Activated CD4-positive, alpha-beta memory T cell treated with anti-CD3 and anti-CD28 coated beads for 36 hours (primary cell): ENCODE measurements around the gene TMEM31. TPM values are rescaled to one million over a fixed set of nuclear protein-coding genes. Genes with fewer than 3 reads are reported as not detected.
"Not testable (repeated sequence)": the region's sequence is repeated elsewhere in the genome, so short reads cannot be mapped to it uniquely, and the experiment has no call there.

ENCODE experiments used
- CTCF ChIA-PET: fragments of 350-600 bp; sonication (Branson Sonifier 250); formaldehyde crosslinking; loops from one replicate; lab custom pipeline; 2021; ENCODE audit warnings: antibody characterized with exemption, inconsistent platforms; lab: Charles Lee
- POLR2A ChIA-PET: fragments of 350-600 bp; sonication (Branson Sonifier 250); formaldehyde crosslinking; loops from one replicate; lab custom pipeline; 2021; ENCODE audit warnings: antibody characterized with exemption; lab: Charles Lee
- DNase-seq: peaks from one replicate; pipeline ENCODE4 v3.0.0-alpha.2; 2020
- H3K27ac Mint-ChIP-seq: one replicate; pipeline ENCODE4 v1.8.0; 2021; ENCODE audit warnings: mixed read lengths
- H3K27me3 Mint-ChIP-seq: one replicate; pipeline ENCODE4 v1.8.0; 2021; ENCODE audit warnings: mixed read lengths
- H3K36me3 Mint-ChIP-seq: one replicate; pipeline ENCODE4 v1.8.0; 2021; ENCODE audit warnings: mixed read lengths
- H3K4me1 Mint-ChIP-seq: one replicate; pipeline ENCODE4 v1.8.0; 2021; ENCODE audit warnings: low read depth, mixed read lengths
- H3K4me3 Mint-ChIP-seq: one replicate; pipeline ENCODE4 v1.8.0; 2021; ENCODE audit warnings: mild to moderate bottlenecking, mixed read lengths
- H3K9me3 Mint-ChIP-seq: one replicate; pipeline ENCODE4 v1.8.0; 2021; ENCODE audit warnings: mixed read lengths
- intact Hi-C: fragments of 100-400 bp; cut with micrococcal nuclease; formaldehyde crosslinking; loops from one replicate; pipeline ENCODE4 v1.15.1; 2023
- total RNA-seq, 2 experiments: library from RNA; stranded (reverse); gene quantifications; one replicate each; pipeline ENCODE4 v1.2.3, GENCODE V29; 2021

Gene TMEM31
- total RNA-seq, 2 experiments from 2014 or later, result 0.44 to 0.52 TPM

GRCh38 chrX:103758555-103758954 lies 47.8 kb downstream of the TMEM31 start:
- POLR2A ChIA-PET, result no interaction called here
- no peaks in the 10 kb centered on the region for H3K36me3 Mint-ChIP-seq
- no peaks in the 10 kb centered on the region for H3K4me1 Mint-ChIP-seq

DNA sequence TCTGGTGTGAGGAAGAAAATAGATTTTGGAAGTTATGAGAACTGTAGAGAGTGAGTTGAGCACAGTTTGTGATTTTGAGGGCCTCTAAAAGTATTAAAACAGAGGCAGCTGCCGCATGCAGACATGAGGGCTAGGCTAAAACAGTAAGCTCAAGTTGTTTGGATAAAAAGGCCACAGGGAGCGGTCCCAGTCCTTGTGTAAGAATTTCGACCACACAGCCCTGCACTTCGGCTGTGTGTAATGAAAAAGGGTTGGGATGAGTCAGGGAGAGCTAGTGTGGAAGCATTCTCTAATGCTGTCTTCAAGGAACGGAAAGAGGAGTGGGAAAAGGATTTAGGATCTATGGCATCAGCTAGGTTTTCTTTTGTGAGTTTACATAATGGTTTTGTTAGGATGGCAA lies 52.8 kb downstream of the TMEM31 start:
- H3K9me3 Mint-ChIP-seq, DNase-seq, H3K36me3 Mint-ChIP-seq, H3K27ac Mint-ChIP-seq, POLR2A ChIA-PET, H3K27me3 Mint-ChIP-seq, H3K4me1 Mint-ChIP-seq, H3K4me3 Mint-ChIP-seq, intact Hi-C loops, CTCF ChIA-PET: not testable (repeated sequence)

More at GRCh38 chrX:103758555-103758954, 47.8 kb downstream of the TMEM31 start:
- intact Hi-C loops, result no loop called here
- H3K27me3 Mint-ChIP-seq, result no peaks in the 10 kb centered on the region
- no peak for DNase-seq
- CTCF ChIA-PET, result no interaction called here
- no peak overlapping the region for H3K27ac Mint-ChIP-seq
- peaks cover 6% of the 10 kb centered on the region for H3K9me3 Mint-ChIP-seq
- H3K4me3 Mint-ChIP-seq, result no peak overlapping the region

Other genes starting within 250 kb of the TMEM31 start
- under 1 TPM in 1 of 2 experiments, not detected in 1; 0.10 TPM for gene RAB40A, start 191.4 kb upstream of the TMEM31 start, total RNA-seq
- gene TCEAL4, start 125.4 kb upstream of the TMEM31 start, total RNA-seq, result 10 to 100 TPM; 12.4 to 13.3 TPM
- 1 to 10 TPM; 4.8 to 5.6 TPM for gene TCEAL3, start 102.9 kb upstream of the TMEM31 start, total RNA-seq
- gene TCEAL1, start 81.9 kb upstream of the TMEM31 start, total RNA-seq, result 1 to 10 TPM; 7.8 to 8.4 TPM
- 100 to 1,000 TPM; 184 to 191 TPM for gene MORF4L2, start 24.2 kb upstream of the TMEM31 start, total RNA-seq
- gene PLP1, start 65.9 kb downstream of the TMEM31 start, total RNA-seq, result not detected
- under 1 TPM; 0.44 to 0.57 TPM for gene RAB9B, start 121.3 kb downstream of the TMEM31 start, total RNA-seq